Panc1 (cell line): ENCODE data around the gene FAR1. TPM values are rescaled to one million over a fixed set of nuclear protein-coding genes. Genes with fewer than 3 reads are reported as not detected.

ENCODE experiments used
- ATAC-seq: fragments of 200-7000 bp; cut with Tn5 transposase; 2 replicates; pipeline ENCODE4 v1.9.1; 2020; ENCODE audit warnings: mild to moderate bottlenecking, moderate library complexity
- BruUV-seq: library from RNA; stranded (reverse); fragments of 400-500 nt; replicated peaks from 2 replicates; lab custom pipeline; 2021; lab: Mats Ljungman, UMichigan
- CTCF ChIA-PET: fragments of 300-600 bp; sonication (Branson Sonifier 250); formaldehyde crosslinking; loops from one replicate; lab custom pipeline; 2022; ENCODE audit warnings: antibody characterized with exemption; lab: Charles Lee
- POLR2A ChIA-PET: fragments of 300-600 bp; sonication (Branson Sonifier 250); formaldehyde crosslinking; loops from one replicate; lab custom pipeline; 2022; ENCODE audit warnings: antibody characterized with exemption; lab: Charles Lee
- DNase-seq: peaks from one replicate; pipeline ENCODE4 v3.0.0-alpha.2; 2010; ENCODE audit warnings: low read depth, low spot score
- H3K27ac ChIP-seq: 2 replicates; pipeline ENCODE4 v1.5.1; 2011; ENCODE audit warnings: mild to moderate bottlenecking, low read length, inconsistent platforms
- H3K27me3 ChIP-seq: fragments of 200-500 bp; sonication (Bioruptor generic); 2 replicates; pipeline ENCODE4 v1.6.0; 2014; ENCODE audit warnings: low read length, inconsistent platforms; ENCODE audit not compliant: control insufficient read depth, insufficient read depth
- H3K36me3 ChIP-seq: fragments of 200-500 bp; sonication (Bioruptor generic); 2 replicates; pipeline ENCODE4 v1.5.1; 2014; ENCODE audit warnings: inconsistent platforms, mild to moderate bottlenecking, low read length, moderate library complexity; ENCODE audit not compliant: control insufficient read depth, insufficient read depth
- H3K4me1 ChIP-seq: 2 replicates; pipeline ENCODE4 v1.5.1; 2011; ENCODE audit warnings: inconsistent platforms, mild to moderate bottlenecking, low read length, moderate library complexity; ENCODE audit not compliant: control insufficient read depth, insufficient read depth
- H3K4me3 ChIP-seq, 2 experiments: 2 replicates each; pipeline ENCODE4 v1.5.1; 2011 to 2012; ENCODE audit warnings: low read depth in 2 of 2, low read length in 2 of 2, mild to moderate bottlenecking in 2 of 2, inconsistent platforms in 1 of 2, moderate library complexity in 1 of 2
- H3K9me3 ChIP-seq: fragments of 200-500 bp; sonication (Bioruptor generic); 2 replicates; pipeline ENCODE4 v1.5.1; 2014; ENCODE audit warnings: low read depth, mild to moderate bottlenecking, inconsistent platforms, low read length, moderate library complexity; ENCODE audit not compliant: control insufficient read depth, insufficient read depth
- CTCF ChIP-seq: fragments of 450-650 bp; IDR thresholded peaks from 2 replicates; pipeline ENCODE4 v1.5.1; 2017; ENCODE audit warnings: mild to moderate bottlenecking
- POLR2AphosphoS5 ChIP-seq: IDR thresholded peaks from 2 replicates; pipeline ENCODE4 v1.6.1; 2012; ENCODE audit warnings: mild to moderate bottlenecking, low read depth, low read length, moderate library complexity
- REST ChIP-seq, 2 experiments: IDR thresholded peaks; 2 replicates each; pipeline ENCODE4 v1.6.1; 2011 to 2012; ENCODE audit warnings: low read depth in 2 of 2, control low read depth in 1 of 2, low read length in 1 of 2, mild to moderate bottlenecking in 1 of 2, moderate library complexity in 1 of 2; ENCODE audit not compliant: insufficient read depth in 1 of 2
- SIN3A ChIP-seq: IDR thresholded peaks from 2 replicates; pipeline ENCODE4 v1.6.1; 2012; ENCODE audit warnings: low read depth, mild to moderate bottlenecking, low read length, moderate library complexity, borderline replicate concordance; ENCODE audit not compliant: insufficient read depth
- TCF7L2 ChIP-seq: IDR thresholded peaks from 2 replicates; pipeline ENCODE4 v1.6.1; 2011; ENCODE audit warnings: mild to moderate bottlenecking, low read depth, low read length, inconsistent platforms
- in situ Hi-C: cut with HindIII; loops from 2 replicates; pipeline ENCODE4 v1.10.0; 2016; ENCODE audit warnings: low sequenced_read_pairs, low pct_unique_long_range_greater_than_20kb
- intact Hi-C: fragments of 100-400 bp; cut with micrococcal nuclease; formaldehyde crosslinking; loops from one replicate; pipeline ENCODE4 v1.10.0; 2022; ENCODE audit not compliant: unreplicated experiment
- total RNA-seq: library from RNA; stranded (reverse); gene quantifications from one replicate; pipeline ENCODE4 v1.2.1, GENCODE V29; 2021; ENCODE audit not compliant: unreplicated experiment

The FAR1 gene
- total RNA-seq, 1 experiment from 2014 or later, result 60.4 TPM

GRCh38 chr11:13717331-13717730 is 48.9 kb downstream of the FAR1 start:
- POLR2A ChIA-PET, result no interaction called here
- CTCF ChIA-PET, result no interaction called here
- no peaks in the 10 kb centered on the region for H3K27me3 ChIP-seq
- no peaks in the 10 kb centered on the region for H3K9me3 ChIP-seq
- in situ Hi-C loops, result no loop called here
- no peak overlapping the region for H3K27ac ChIP-seq
- DNase-seq (no peak), ATAC-seq (no peak)
- peaks cover 35% of the 10 kb centered on the region for H3K36me3 ChIP-seq
- no peak overlapping the region for H3K4me3 ChIP-seq
- no peak for TF ChIP-seq SIN3A
- no TSS peak for BruUV-seq
- no peaks in the 10 kb centered on the region for H3K4me1 ChIP-seq
- intact Hi-C loops, result no loop called here

- intact Hi-C loops, result no loop called here
- H3K27me3 ChIP-seq, result no peaks in the 10 kb centered on the region
- in situ Hi-C loops, result no loop called here
- H3K36me3 ChIP-seq, result peaks cover 30% of the 10 kb centered on the region
- BruUV-seq, result no TSS peak
- H3K4me1 ChIP-seq, result no peaks in the 10 kb centered on the region
- H3K4me3 ChIP-seq, result no peak overlapping the region
- ATAC-seq, result no peak
- POLR2A ChIA-PET, result no interaction called here
- CTCF ChIA-PET, result no interaction called here
- TF ChIP-seq SIN3A, result no peak
- TF ChIP-seq TCF7L2, result no peak
- no peak for TF ChIP-seq POLR2AphosphoS5
- no peak for TF ChIP-seq REST (IDR thresholded peaks at IDR 0.05; ENCODE audit: insufficient read depth in 1 of 2, low read depth in 2 of 2, low read length in 1 of 2)
- TF ChIP-seq CTCF, result no peak
- H3K27ac ChIP-seq, result no peak overlapping the region
- H3K9me3 ChIP-seq, result no peaks in the 10 kb centered on the region
- no peak for DNase-seq
Observed at GRCh38 chr11:13718394-13718793, 49.9 kb downstream of the FAR1 start.

- BruUV-seq, result no TSS peak
- no peaks in the 10 kb centered on the region for H3K4me1 ChIP-seq
- TF ChIP-seq POLR2AphosphoS5 (no peak), TCF7L2 (no peak), REST (IDR thresholded peaks at IDR 0.05; ENCODE audit: insufficient read depth in 1 of 2, low read depth in 2 of 2, low read length in 1 of 2) (no peak), CTCF (no peak), SIN3A (no peak)
- DNase-seq, result no peak
- intact Hi-C loops, result no loop called here
- ATAC-seq, result no peak
- no peak overlapping the region for H3K27ac ChIP-seq
- no peaks in the 10 kb centered on the region for H3K9me3 ChIP-seq
- peaks cover 8% of the 10 kb centered on the region; the same call in 1 of the 2 replicates for H3K36me3 ChIP-seq
- CTCF ChIA-PET, result interaction anchor here (0.6 kb wide), 1 partner anchor 258 kb away, joined by 3 read pairs; the partner anchor contains the start of gene BTBD10
- no peaks in the 10 kb centered on the region for H3K27me3 ChIP-seq
- in situ Hi-C loops, result no loop called here
- H3K4me3 ChIP-seq, result no peak overlapping the region
- POLR2A ChIA-PET, result no interaction called here
Observed at GRCh38 chr11:13720940-13721339, 52.5 kb downstream of the FAR1 start.
